DND-41 (cell line): Measurements from ENCODE around the gene KLHDC8A.

Experiments used
- ATAC-seq: fragments of 200-7000 bp; cut with Tn5 transposase; 3 replicates; pipeline ENCODE4 v1.9.1; 2021; ENCODE audit warnings: low read depth; ENCODE audit not compliant: insufficient read depth
- DNase-seq: peaks from one replicate; pipeline ENCODE4 v3.0.0-alpha.2; 2020
- H2AFZ ChIP-seq: 2 replicates; pipeline ENCODE4 v1.6.0; 2012; ENCODE audit warnings: low read depth, low read length
- H3K27ac ChIP-seq: 2 replicates; pipeline ENCODE4 v1.5.1; 2012; ENCODE audit warnings: low read length, inconsistent platforms
- H3K27me3 ChIP-seq: fragments of 200-600 bp; sonication (generic); 2 replicates; pipeline ENCODE4 v1.6.0; 2012; ENCODE audit warnings: low read length, mild to moderate bottlenecking, inconsistent platforms; ENCODE audit not compliant: insufficient read depth, poor library complexity
- H3K36me3 ChIP-seq: 2 replicates; pipeline ENCODE4 v1.5.1; 2012; ENCODE audit warnings: low read length, inconsistent platforms; ENCODE audit not compliant: insufficient read depth
- H3K4me1 ChIP-seq: 2 replicates; pipeline ENCODE4 v1.5.1; 2012; ENCODE audit warnings: mild to moderate bottlenecking, low read length; ENCODE audit not compliant: insufficient read depth
- H3K4me2 ChIP-seq: 2 replicates; pipeline ENCODE4 v1.6.0; 2012; ENCODE audit warnings: mild to moderate bottlenecking, moderate library complexity, low read length, inconsistent platforms; ENCODE audit not compliant: insufficient read depth
- H3K4me3 ChIP-seq, 2 experiments: fragments of 200-600 bp in 1 of 2; shearing (Covaris generic) in 1 of 2; 2 replicates each; pipeline ENCODE4 v1.5.1; 2012 to 2016; ENCODE audit warnings: inconsistent platforms in 2 of 2, low read length in 2 of 2, mild to moderate bottlenecking in 2 of 2, low read depth in 1 of 2, moderate library complexity in 1 of 2
- H3K79me2 ChIP-seq: 2 replicates; pipeline ENCODE4 v1.6.0; 2012; ENCODE audit warnings: low read length, inconsistent platforms; ENCODE audit not compliant: insufficient read depth
- H3K9ac ChIP-seq: 2 replicates; pipeline ENCODE4 v1.6.0; 2012; ENCODE audit warnings: low read depth, mild to moderate bottlenecking, inconsistent platforms, low read length, moderate library complexity
- H3K9me3 ChIP-seq: 2 replicates; pipeline ENCODE4 v1.5.1; 2012; ENCODE audit warnings: low read length, moderate library complexity, mild to moderate bottlenecking, inconsistent platforms; ENCODE audit not compliant: insufficient read depth, severe bottlenecking
- H4K20me1 ChIP-seq: 2 replicates; pipeline ENCODE4 v1.6.0; 2012; ENCODE audit warnings: low read length; ENCODE audit not compliant: insufficient read depth
- EZH2 ChIP-seq: IDR thresholded peaks from 3 replicates; pipeline ENCODE4 v1.6.1; 2012; ENCODE audit warnings: borderline replicate concordance, low read depth, mild to moderate bottlenecking, moderate library complexity, low read length, inconsistent platforms; ENCODE audit not compliant: severe bottlenecking
- TF ChIP-seq, protein P1 (sequence below): IDR thresholded peaks from 2 replicates; pipeline ENCODE4 v1.5.1; 2012; ENCODE audit warnings: borderline replicate concordance, low read length, moderate library complexity, mild to moderate bottlenecking; ENCODE audit not compliant: poor library complexity, severe bottlenecking; ENCODE audit errors: extremely low read depth

KLHDC8A gene

DNA sequence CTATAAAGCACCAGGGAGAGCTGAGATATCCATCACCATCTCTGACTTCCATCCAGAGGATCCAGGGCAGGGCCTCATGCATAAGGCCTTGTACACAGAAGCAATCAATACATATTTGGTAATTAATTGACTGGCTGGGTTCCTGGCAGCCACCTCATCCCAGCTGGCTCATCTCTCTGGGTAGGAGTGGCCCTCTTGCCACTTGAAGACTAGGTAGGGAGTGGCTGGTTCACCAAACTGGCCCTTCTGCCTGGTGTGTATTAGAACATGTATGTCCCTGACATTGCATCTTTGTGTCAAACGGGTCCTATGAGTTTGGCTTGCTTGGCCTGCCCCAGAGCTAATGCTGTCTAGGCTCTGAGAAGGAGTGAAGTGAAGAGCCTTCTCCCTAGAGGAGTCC, 47.0 kb downstream of the KLHDC8A start:
- Histone ChIP-seq H3K9me3 (no peaks in the 10 kb centered on the region), H3K9ac (no peak overlapping the region), H3K4me2 (no peak overlapping the region), H3K27ac (no peak overlapping the region), H3K4me1 (no peaks in the 10 kb centered on the region), H3K4me3 (no peak overlapping the region), H3K27me3 (peaks cover 43% of the 10 kb centered on the region), H3K79me2 (no peaks in the 10 kb centered on the region), H3K36me3 (no peaks in the 10 kb centered on the region), H2AFZ (no peak overlapping the region), H4K20me1 (peaks cover 12% of the 10 kb centered on the region)
- DNase-seq (no peak), ATAC-seq (no peak)
- TF ChIP-seq EZH2, result no peak
- TF ChIP-seq, protein P1, sequence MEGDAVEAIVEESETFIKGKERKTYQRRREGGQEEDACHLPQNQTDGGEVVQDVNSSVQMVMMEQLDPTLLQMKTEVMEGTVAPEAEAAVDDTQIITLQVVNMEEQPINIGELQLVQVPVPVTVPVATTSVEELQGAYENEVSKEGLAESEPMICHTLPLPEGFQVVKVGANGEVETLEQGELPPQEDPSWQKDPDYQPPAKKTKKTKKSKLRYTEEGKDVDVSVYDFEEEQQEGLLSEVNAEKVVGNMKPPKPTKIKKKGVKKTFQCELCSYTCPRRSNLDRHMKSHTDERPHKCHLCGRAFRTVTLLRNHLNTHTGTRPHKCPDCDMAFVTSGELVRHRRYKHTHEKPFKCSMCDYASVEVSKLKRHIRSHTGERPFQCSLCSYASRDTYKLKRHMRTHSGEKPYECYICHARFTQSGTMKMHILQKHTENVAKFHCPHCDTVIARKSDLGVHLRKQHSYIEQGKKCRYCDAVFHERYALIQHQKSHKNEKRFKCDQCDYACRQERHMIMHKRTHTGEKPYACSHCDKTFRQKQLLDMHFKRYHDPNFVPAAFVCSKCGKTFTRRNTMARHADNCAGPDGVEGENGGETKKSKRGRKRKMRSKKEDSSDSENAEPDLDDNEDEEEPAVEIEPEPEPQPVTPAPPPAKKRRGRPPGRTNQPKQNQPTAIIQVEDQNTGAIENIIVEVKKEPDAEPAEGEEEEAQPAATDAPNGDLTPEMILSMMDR, result no peak

DNA sequence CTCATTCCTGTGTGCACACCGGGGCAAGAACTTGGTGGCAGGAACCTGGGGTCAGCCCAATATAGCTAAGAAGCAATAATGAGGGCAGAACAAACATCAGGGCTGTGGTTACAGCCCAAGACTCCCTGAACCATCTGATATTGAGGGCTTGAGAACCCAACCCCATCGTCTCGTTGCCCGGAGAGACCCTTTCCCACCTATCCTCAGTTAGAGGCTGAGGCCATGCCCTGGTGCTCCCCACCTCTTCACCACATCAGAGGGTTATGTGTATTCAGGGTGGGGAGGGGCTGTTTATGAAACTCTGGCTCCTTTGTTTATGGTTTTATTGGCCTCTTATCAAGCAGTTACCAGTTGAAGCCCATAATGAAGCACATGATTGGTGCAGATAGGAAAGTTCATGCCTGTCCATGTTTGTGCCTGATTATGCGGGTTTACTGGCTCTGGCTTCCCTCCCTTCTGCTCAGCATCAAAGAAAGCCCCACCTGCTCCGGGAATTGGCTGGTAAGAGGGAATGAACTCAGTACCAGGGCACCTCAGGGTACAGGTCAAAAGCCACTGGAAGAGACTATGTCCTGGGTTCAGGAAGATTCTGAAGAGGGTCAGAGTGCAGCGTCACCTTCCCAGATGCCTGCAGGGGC, 49.7 kb downstream of the KLHDC8A start:
- peaks cover 12% of the 10 kb centered on the region for H4K20me1 ChIP-seq

DNA sequence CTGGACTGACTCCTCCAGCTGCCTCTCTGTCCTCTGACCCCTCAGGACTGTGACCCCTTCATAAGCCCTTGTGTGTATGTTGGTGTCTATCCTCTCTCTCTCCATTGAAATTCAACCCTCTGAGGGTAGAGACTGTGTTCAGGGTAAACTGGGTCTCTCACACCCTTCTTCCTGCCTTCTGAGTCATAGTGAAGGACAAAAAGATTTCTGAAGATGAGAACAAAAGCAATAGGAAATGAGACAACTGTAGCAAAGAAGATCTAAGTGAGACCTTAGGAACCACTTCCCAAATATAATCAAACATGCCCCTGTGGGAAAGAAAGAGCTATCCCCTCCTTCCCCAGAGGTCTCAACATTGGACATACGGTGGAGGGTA, 52.0 kb downstream of the KLHDC8A start:
- no peak overlapping the region for H3K4me3 ChIP-seq
- no peak overlapping the region for H3K9ac ChIP-seq
- no peak for DNase-seq
- ATAC-seq, result no peak
- no peak for TF ChIP-seq EZH2
- TF ChIP-seq, protein P1, result no peak
- peaks cover 11% of the 10 kb centered on the region for H4K20me1 ChIP-seq
- H2AFZ ChIP-seq, result no peak overlapping the region
- H3K36me3 ChIP-seq, result no peaks in the 10 kb centered on the region
- no peaks in the 10 kb centered on the region for H3K4me1 ChIP-seq
- H3K4me2 ChIP-seq, result no peak overlapping the region
- H3K79me2 ChIP-seq, result no peaks in the 10 kb centered on the region
- H3K27me3 ChIP-seq, result peaks cover 18% of the 10 kb centered on the region
- no peak overlapping the region for H3K27ac ChIP-seq
- no peaks in the 10 kb centered on the region for H3K9me3 ChIP-seq

More for the DNA sequence above, 49.7 kb downstream of the KLHDC8A start:
- H3K79me2 ChIP-seq, result no peaks in the 10 kb centered on the region
- TF ChIP-seq EZH2, result no peak
- TF ChIP-seq, protein P1, result no peak
- no peaks in the 10 kb centered on the region for H3K4me1 ChIP-seq
- no peaks in the 10 kb centered on the region for H3K36me3 ChIP-seq
- no peak overlapping the region for H2AFZ ChIP-seq
- ATAC-seq, result no peak
- no peak overlapping the region for H3K9ac ChIP-seq
- H3K9me3 ChIP-seq, result no peaks in the 10 kb centered on the region
- no peak overlapping the region for H3K27ac ChIP-seq
- H3K27me3 ChIP-seq, result peaks cover 27% of the 10 kb centered on the region
- DNase-seq, result no peak
- H3K4me2 ChIP-seq, result no peak overlapping the region
- H3K4me3 ChIP-seq, result no peak overlapping the region
